C4-2B (cell line): ENCODE data around the gene PJA1.

Experiments used
- ZFX ChIP-seq: fragments of 450-650 bp; IDR thresholded peaks from 2 replicates; pipeline ENCODE4 v1.6.1; 2017
- TF ChIP-seq, protein P1 (sequence below): fragments of 450-650 bp; conservative IDR thresholded peaks from 2 replicates; pipeline ENCODE4 v1.5.1; 2017; ENCODE audit warnings: mild to moderate bottlenecking

DNA sequence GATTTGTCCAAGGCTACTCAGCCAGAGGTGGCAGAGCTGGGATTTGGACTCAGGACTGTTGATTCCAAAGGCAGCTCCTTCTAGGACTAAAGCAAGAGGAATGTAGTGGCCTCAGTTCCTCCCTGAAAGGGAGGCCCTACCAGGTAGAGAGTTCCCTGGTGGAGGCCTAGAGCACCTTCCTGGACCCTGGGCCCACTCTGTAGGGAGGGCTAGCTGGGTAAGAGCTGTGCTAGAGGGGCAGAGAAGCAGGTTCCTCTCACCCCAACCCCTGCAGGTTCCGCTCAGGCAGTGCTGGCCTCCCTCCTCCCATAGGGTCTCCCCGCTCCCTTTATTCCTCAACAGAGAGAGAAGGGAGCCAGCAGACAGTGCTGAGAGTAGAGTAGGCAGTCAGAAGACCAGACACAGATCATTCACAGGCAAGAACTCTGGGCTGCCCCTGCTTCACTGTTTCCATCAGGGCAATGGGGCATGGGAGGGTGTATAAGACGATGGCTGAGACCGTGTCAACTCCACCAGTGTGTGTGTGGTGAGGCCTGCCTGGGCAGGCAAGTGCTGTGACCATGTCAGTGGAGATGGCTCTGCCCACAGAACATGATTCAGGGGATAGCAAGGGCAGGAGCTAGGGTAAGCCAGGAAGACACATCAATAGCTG is 12.4 kb upstream of the PJA1 start:
- TF ChIP-seq, protein P1, sequence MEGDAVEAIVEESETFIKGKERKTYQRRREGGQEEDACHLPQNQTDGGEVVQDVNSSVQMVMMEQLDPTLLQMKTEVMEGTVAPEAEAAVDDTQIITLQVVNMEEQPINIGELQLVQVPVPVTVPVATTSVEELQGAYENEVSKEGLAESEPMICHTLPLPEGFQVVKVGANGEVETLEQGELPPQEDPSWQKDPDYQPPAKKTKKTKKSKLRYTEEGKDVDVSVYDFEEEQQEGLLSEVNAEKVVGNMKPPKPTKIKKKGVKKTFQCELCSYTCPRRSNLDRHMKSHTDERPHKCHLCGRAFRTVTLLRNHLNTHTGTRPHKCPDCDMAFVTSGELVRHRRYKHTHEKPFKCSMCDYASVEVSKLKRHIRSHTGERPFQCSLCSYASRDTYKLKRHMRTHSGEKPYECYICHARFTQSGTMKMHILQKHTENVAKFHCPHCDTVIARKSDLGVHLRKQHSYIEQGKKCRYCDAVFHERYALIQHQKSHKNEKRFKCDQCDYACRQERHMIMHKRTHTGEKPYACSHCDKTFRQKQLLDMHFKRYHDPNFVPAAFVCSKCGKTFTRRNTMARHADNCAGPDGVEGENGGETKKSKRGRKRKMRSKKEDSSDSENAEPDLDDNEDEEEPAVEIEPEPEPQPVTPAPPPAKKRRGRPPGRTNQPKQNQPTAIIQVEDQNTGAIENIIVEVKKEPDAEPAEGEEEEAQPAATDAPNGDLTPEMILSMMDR: no peak
- no peak for TF ChIP-seq ZFX
